GM12891 (cell line): ENCODE results near the gene ANO9.

Experiments
- POLR2A ChIP-seq: IDR thresholded peaks from 2 replicates; pipeline ENCODE4 v1.6.1; 2011; ENCODE audit warnings: low read depth, low read length, control low read depth
- POLR2AphosphoS5 ChIP-seq: IDR thresholded peaks from 2 replicates; pipeline ENCODE4 v1.6.1; 2011; ENCODE audit warnings: low read depth, low read length, control low read depth
- SPI1 ChIP-seq: IDR thresholded peaks from 2 replicates; pipeline ENCODE4 v1.6.1; 2011; ENCODE audit warnings: low read depth, low read length, control low read depth
- TAF1 ChIP-seq: IDR thresholded peaks from 2 replicates; pipeline ENCODE4 v1.6.1; 2011; ENCODE audit warnings: low read depth, low read length, control low read depth

DNA sequence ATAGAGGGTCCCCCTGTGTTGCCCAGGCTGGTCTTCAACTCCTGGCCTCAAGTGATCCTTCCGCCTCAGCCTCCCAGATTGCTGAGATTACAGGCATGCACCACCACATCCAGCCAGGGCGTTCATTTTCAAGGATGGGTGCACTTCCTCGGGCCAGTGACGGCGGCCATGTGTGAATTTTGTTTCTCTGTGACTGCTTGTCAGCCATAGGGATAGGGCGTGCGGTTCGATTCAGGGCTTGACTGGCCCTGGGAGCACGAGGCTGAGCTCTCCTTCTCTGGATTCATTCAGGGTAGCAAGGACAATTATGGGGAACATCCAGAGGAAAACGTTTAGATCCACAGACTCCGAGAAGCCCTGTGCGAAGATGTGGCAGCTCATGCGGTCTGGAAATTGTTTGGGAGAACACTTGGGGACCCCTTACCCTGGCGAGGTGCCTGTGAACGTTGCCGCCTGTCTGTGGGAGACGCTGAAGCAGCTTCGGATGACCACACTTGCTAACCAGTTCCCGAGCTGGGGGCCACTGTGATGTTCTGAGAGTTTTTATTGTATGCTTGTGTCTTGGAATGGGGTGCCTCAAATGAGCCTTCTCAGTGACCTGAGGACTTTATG lies 11.2 kb upstream of the ANO9 start:
- no peak for TF ChIP-seq POLR2AphosphoS5
- no peak for TF ChIP-seq POLR2A
- TF ChIP-seq TAF1, result no peak
- no peak for TF ChIP-seq SPI1
